HL-60 (cell line): ENCODE data around the gene BAHCC1.

ENCODE experiments used
- GABPA ChIP-seq: IDR thresholded peaks from 2 replicates; pipeline ENCODE4 v1.6.1; 2012; ENCODE audit warnings: low read depth
- POLR2AphosphoS5 ChIP-seq: IDR thresholded peaks from 2 replicates; pipeline ENCODE4 v1.6.1; 2012; ENCODE audit warnings: low read depth
- TF ChIP-seq, protein P1 (sequence below): IDR thresholded peaks from one replicate; pipeline ENCODE4 v1.5.1; 2011; ENCODE audit warnings: low read length, control low read depth, inconsistent platforms; ENCODE audit not compliant: insufficient read depth
- TF ChIP-seq, protein P2 (sequence below): IDR thresholded peaks from 2 replicates; pipeline ENCODE4 v1.6.1; 2012; ENCODE audit warnings: low read depth; ENCODE audit not compliant: insufficient replicate concordance

DNA sequence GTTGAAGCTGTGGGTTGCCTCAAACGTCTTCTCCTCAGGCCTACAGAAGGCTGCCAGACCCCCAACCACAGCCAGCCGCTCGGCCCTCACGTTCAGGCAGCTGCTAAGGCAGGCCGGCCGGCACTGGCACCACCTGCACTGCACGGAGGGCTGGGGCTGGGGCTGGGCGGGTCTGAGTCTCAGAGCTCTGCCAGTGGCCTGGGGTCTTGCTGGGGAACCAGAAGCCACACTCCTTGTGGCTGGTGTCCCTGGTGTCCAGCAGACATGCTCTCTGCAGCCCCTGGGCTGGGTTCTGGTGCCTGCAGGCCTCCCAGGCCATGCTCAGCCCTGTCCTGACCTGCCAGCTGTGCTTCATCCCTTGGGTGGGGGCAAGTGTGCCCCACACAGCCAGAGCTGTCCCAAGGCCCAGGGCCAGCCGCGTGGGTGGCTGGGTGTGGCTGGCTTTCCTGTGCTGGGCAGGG is 42.0 kb downstream of the BAHCC1 start:
- TF ChIP-seq, protein P1, sequence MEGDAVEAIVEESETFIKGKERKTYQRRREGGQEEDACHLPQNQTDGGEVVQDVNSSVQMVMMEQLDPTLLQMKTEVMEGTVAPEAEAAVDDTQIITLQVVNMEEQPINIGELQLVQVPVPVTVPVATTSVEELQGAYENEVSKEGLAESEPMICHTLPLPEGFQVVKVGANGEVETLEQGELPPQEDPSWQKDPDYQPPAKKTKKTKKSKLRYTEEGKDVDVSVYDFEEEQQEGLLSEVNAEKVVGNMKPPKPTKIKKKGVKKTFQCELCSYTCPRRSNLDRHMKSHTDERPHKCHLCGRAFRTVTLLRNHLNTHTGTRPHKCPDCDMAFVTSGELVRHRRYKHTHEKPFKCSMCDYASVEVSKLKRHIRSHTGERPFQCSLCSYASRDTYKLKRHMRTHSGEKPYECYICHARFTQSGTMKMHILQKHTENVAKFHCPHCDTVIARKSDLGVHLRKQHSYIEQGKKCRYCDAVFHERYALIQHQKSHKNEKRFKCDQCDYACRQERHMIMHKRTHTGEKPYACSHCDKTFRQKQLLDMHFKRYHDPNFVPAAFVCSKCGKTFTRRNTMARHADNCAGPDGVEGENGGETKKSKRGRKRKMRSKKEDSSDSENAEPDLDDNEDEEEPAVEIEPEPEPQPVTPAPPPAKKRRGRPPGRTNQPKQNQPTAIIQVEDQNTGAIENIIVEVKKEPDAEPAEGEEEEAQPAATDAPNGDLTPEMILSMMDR: no peak
- TF ChIP-seq POLR2AphosphoS5 (no peak; the same call in 1 of the 2 replicates), GABPA (no peak)
- TF ChIP-seq, protein P2, sequence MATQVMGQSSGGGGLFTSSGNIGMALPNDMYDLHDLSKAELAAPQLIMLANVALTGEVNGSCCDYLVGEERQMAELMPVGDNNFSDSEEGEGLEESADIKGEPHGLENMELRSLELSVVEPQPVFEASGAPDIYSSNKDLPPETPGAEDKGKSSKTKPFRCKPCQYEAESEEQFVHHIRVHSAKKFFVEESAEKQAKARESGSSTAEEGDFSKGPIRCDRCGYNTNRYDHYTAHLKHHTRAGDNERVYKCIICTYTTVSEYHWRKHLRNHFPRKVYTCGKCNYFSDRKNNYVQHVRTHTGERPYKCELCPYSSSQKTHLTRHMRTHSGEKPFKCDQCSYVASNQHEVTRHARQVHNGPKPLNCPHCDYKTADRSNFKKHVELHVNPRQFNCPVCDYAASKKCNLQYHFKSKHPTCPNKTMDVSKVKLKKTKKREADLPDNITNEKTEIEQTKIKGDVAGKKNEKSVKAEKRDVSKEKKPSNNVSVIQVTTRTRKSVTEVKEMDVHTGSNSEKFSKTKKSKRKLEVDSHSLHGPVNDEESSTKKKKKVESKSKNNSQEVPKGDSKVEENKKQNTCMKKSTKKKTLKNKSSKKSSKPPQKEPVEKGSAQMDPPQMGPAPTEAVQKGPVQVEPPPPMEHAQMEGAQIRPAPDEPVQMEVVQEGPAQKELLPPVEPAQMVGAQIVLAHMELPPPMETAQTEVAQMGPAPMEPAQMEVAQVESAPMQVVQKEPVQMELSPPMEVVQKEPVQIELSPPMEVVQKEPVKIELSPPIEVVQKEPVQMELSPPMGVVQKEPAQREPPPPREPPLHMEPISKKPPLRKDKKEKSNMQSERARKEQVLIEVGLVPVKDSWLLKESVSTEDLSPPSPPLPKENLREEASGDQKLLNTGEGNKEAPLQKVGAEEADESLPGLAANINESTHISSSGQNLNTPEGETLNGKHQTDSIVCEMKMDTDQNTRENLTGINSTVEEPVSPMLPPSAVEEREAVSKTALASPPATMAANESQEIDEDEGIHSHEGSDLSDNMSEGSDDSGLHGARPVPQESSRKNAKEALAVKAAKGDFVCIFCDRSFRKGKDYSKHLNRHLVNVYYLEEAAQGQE: no peak
